ENCODE measurements around the gene CD93.

The CD93 gene

GRCh38 chr20:23119456-23120216 lies 33.5 kb upstream of the CD93 start:
- no peak for DNase-seq

DNA sequence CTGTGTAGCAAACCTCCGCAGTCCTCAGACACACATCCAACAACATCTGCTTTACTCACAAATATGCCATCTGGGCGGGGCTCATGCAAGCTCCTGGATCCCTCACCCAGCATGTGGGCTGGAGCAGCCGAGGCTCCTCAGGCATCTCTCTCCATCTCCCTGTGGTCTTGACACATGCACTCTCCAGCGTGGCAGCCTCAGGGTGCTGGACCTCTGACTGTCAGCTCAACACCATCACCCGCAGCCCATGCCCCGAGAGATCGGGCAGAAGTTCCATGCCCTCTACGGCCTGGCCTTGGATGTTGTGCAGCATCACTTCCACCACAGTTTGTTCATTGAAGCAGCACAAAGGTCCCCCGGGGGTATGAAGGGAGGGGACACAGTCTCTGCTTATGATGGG lies 32.6 kb upstream of the CD93 start:
- DNase-seq: no peak

GRCh38 chr20:23118144-23118543 lies 32.0 kb upstream of the CD93 start:
- no peak for DNase-seq

- DNase-seq: no peak
These were observed 31.6 kb upstream of the CD93 start for GRCh38 chr20:23117738-23118137.

DNA sequence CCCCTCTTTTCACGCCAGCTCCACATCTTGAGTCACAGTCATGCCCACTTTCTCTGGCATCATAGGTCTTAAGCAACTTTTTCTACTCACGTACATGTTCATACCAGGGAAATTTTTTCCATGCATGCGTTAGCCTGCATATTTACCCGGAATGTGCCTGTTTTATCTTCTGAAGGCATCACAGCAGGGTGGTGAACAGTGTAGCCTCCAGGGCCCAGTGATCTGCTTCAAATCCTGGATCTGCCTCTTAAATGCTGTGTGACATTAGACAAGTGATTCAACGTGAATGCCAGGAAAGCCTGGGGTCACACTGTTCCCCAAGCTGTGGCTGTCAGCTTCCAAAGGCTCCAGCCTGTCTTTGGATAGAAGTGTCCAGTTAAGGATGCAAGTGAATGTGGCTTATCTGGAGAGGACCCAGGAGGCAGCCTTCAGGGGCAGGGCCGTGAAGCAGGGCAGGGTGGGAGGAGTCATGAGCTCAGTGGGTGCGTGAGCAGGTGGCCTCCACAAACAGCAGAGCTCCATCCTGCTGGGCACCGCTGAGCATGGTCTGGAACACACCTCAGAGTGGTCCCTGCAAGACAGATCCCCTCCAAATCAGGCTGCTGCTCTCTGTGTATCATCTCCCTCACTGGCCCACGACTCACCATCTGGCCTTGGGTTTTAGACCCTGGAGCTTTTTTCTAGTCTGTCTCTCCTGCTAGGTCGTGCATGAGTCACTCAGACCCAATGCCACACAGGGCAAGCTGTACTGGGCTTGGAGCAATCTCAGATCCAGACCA lies 30.4 kb upstream of the CD93 start:
- DNase-seq: no peak

- DNase-seq: no peak
These were observed 29.7 kb upstream of the CD93 start for GRCh38 chr20:23115822-23116221.

- no peak for DNase-seq
These were observed 28.4 kb upstream of the CD93 start for GRCh38 chr20:23114448-23115082.

GRCh38 chr20:23114018-23114417 lies 27.9 kb upstream of the CD93 start:
- DNase-seq: no peak

GRCh38 chr20:23112595-23112994 lies 26.5 kb upstream of the CD93 start:
- DNase-seq: no peak

GRCh38 chr20:23111944-23112342 lies 25.8 kb upstream of the CD93 start:
- DNase-seq: no peak

DNA sequence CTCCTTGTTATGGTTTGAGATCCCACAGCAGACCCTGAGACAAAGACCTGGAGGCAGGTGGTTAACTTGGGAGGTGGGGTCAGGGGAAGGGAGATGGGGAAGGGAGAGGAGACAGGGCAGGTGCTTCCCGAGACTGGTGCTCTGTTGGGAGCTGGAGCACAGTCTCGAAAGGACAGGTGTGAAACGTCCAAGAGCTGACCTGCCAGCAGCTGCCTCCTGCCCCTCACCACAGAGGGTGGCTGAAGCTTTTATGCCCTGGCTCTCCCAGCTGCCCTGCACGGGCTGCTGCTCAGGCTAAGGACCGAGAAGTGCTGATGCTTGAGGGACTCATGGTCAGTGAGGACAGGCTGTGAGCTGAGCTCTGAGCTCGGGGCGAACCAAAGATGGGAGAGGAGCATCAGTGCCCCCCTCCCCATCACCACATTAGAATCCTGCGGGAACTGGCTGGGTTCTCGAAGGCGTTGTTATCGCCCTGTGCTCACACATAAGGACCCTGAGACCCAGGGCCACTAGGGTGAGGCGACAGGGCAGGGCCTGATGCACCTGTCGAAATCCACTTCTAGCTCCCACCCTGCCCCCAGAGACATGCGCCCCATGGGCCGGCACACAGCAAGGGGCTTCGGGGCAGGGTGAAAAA lies 25.3 kb upstream of the CD93 start:
- no peak for DNase-seq

DNA sequence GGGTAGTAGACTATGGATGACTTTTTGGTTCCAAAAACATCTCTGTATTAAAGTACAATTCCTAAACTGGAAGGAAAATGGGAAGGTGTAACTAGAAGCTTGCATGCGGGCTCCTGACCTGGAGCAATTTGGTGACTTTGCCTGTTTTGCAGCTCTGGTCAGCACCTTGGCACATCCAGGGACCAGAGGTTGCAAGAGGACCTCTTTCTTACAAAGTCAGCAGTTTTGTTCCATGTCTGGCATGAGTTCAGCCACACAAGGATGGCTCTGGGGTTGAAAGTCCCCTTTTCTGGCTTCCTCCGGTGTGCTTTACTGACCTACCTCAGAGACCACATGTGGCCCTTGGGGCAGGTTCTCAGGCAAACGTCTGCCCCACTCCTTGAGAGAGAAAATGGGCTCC lies 22.7 kb upstream of the CD93 start:
- no peak for DNase-seq

GRCh38 chr20:23107466-23107865 lies 21.3 kb upstream of the CD93 start:
- DNase-seq: no peak

- DNase-seq: no peak
These were observed 20.2 kb upstream of the CD93 start for GRCh38 chr20:23106271-23106851.

DNA sequence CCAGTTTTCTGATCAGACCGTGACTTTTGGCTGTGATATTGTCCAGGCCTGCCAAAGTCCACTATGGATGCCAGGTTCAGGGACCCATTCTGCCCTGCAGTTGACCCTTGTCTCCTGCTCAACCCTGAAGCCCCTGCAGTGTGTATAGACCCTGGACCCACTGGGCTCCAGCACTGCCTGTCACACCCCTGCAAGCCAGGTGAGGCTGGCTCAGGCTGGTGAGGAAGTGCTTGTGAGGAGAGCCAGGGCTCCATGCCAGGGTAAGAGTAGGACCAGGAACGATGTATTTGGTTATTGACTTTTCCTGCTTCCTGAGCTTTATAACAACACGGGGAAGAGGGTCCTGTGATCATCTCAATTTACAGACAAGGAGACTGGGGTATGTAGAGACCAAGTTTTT lies 19.1 kb upstream of the CD93 start:
- no peak for DNase-seq

GRCh38 chr20:23103284-23104018 lies 17.3 kb upstream of the CD93 start:
- DNase-seq: no peak

- no peak for DNase-seq
These were observed 15.7 kb upstream of the CD93 start for GRCh38 chr20:23101696-23102406.

DNA sequence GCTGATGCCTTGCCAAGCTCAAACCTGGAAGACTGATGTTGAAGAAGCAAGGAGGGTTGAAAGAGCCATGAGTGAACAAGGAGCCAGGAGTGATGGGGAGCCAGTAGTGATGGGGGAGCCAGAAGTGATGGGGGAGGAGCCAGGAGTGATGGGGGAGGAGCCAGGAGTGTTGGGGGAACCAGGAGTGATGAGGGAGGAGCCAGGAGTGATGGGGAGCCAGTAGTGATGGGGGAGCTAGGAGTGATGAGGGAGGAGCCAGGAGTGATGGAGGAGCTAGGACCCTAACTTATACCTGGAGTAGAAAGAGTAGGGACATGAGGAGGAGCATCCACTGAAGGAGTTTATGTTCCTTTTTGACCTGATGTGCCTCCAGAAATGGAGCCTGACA lies 14.6 kb upstream of the CD93 start:
- DNase-seq: no peak

DNA sequence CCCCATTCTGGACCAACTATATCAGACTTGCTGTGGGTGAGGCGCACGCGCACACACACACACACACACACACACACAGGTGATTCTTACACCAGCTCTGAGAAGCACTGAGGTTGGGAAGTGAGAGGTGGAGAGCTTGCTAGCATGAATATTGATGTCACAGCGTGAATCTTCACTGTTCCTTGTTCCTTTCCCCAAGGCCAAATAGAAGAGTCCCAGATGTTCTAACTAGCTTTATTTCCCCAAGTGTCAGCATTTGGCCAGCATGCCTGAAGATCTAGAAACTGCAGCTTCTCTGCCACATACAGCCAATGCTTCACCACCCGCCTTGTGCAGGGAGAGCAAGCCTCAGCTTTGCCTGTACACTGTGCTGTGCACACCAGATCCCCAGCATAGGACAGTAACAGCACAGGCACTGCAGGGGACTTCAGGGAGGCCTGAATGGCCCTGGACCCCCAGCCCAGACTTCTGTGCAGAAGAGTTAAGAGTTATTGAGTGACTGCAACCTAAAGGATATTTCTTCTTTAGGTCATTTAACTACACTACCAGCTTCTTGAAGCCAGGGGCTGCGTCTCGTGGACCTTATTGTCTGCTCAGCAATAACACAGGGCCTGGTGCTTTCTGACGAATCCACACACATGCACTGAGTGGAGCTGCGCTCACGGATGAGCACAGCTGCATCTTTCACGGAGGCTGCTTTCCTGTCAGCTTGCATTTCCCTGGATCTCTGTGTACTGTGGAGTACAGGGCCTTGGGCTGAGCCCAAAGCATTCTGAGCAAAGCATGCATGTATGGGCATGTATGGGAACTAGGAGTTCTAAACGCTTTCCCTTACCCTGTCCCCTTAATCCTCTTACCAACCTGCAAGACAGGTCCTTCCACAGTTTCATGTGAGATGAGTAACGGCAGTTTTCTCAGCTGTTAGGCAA lies 13.9 kb upstream of the CD93 start:
- DNase-seq: no peak
